IMR-90 (cell line): ENCODE results near the gene ZFHX3. TPM values are rescaled to one million over a fixed set of nuclear protein-coding genes. Genes with fewer than 3 reads are reported as not detected.
A peak's percentile ranks its signal among the peaks of the same experiment; 100 is the strongest.

Experiments used
- ATAC-seq: fragments of 200-7000 bp; cut with Tn5 transposase; 2 replicates; pipeline ENCODE4 v1.9.1; 2020; ENCODE audit warnings: low read depth, mild to moderate bottlenecking, moderate library complexity
- BruUV-seq: library from RNA; stranded (reverse); fragments of 400-500 nt; replicated peaks from 2 replicates; lab custom pipeline; 2021; lab: Mats Ljungman, UMichigan
- CTCF ChIA-PET: fragments of 300-600 bp; formaldehyde crosslinking; extraction: SDS; loops from one replicate; lab custom pipeline; 2021; ENCODE audit warnings: antibody characterized with exemption; lab: Yijun Ruan, JAX
- POLR2A ChIA-PET: fragments of 300-600 bp; sonication (Branson Sonifier 250); formaldehyde crosslinking; loops from one replicate; lab custom pipeline; 2022; ENCODE audit warnings: antibody characterized with exemption; ENCODE audit not compliant: unreplicated experiment; lab: Charles Lee
- DNase-seq: peaks from one replicate; pipeline ENCODE4 v3.0.0; 2013
- H2AFZ ChIP-seq: replicated peaks from 2 replicates; pipeline ENCODE3; 2013; ENCODE audit warnings: low read length, mild to moderate bottlenecking; ENCODE audit not compliant: poor library complexity
- H2AK5ac ChIP-seq: 2 replicates; pipeline ENCODE4 v1.6.1; 2013; ENCODE audit warnings: low read depth, low read length, inconsistent platforms
- H2AK9ac ChIP-seq: replicated peaks from 2 replicates; pipeline ENCODE3; 2013; ENCODE audit warnings: mild to moderate bottlenecking, low read depth, low read length, moderate library complexity; ENCODE audit not compliant: poor library complexity
- H2BK120ac ChIP-seq: 2 replicates; pipeline ENCODE4 v1.6.1; 2013; ENCODE audit warnings: low read depth, low read length, inconsistent platforms
- H2BK15ac ChIP-seq: 3 replicates; pipeline ENCODE4 v1.6.1; 2013; ENCODE audit warnings: low read depth, low read length, inconsistent platforms
- H2BK20ac ChIP-seq: 2 replicates; pipeline ENCODE4 v1.6.1; 2013; ENCODE audit warnings: low read depth, mild to moderate bottlenecking, inconsistent platforms, low read length, moderate library complexity
- H2BK5ac ChIP-seq: 2 replicates; pipeline ENCODE4 v1.6.1; 2013; ENCODE audit warnings: mild to moderate bottlenecking, low read depth, low read length, inconsistent platforms; ENCODE audit not compliant: poor library complexity, severe bottlenecking
- H3K14ac ChIP-seq: replicated peaks from 2 replicates; pipeline ENCODE4 v1.6.1; 2013; ENCODE audit warnings: low read depth, low read length, inconsistent platforms
- H3K18ac ChIP-seq: 2 replicates; pipeline ENCODE4 v1.6.1; 2013; ENCODE audit warnings: low read depth, low read length, control low read depth
- H3K23ac ChIP-seq: 2 replicates; pipeline ENCODE4 v1.6.1; 2013; ENCODE audit warnings: low read depth, low read length, inconsistent platforms
- H3K27ac ChIP-seq: 2 replicates; pipeline ENCODE4 v1.5.1; 2013; ENCODE audit warnings: mild to moderate bottlenecking, control low read depth, low read length; ENCODE audit not compliant: insufficient read depth
- H3K27me3 ChIP-seq: 2 replicates; pipeline ENCODE4 v1.6.1; 2013; ENCODE audit warnings: low read length; ENCODE audit not compliant: control insufficient read depth, insufficient read depth
- H3K36me3 ChIP-seq: 2 replicates; pipeline ENCODE4 v1.6.1; 2013; ENCODE audit warnings: low read length, mixed read lengths; ENCODE audit not compliant: control insufficient read depth, insufficient read depth
- H3K4ac ChIP-seq: 2 replicates; pipeline ENCODE4 v1.6.1; 2013; ENCODE audit warnings: low read depth, low read length, inconsistent platforms
- H3K4me1 ChIP-seq: 2 replicates; pipeline ENCODE4 v1.6.1; 2013; ENCODE audit warnings: low read length, mixed read lengths; ENCODE audit not compliant: control insufficient read depth, insufficient read depth
- H3K4me2 ChIP-seq: 2 replicates; pipeline ENCODE4 v1.6.1; 2013; ENCODE audit warnings: low read depth, mild to moderate bottlenecking, control low read depth, low read length, moderate library complexity
- H3K4me3 ChIP-seq: 2 replicates; pipeline ENCODE4 v1.5.1; 2013; ENCODE audit warnings: low read depth, mild to moderate bottlenecking, control low read depth, low read length, moderate library complexity; ENCODE audit not compliant: insufficient read depth
- H3K56ac ChIP-seq: 2 replicates; pipeline ENCODE4 v1.6.1; 2013; ENCODE audit warnings: low read length, inconsistent platforms; ENCODE audit not compliant: insufficient read depth; ENCODE audit errors: extremely low read depth
- H3K79me1 ChIP-seq, 2 experiments: 2 replicates each; pipeline ENCODE4 v1.6.1; 2013; ENCODE audit warnings: low read length in 2 of 2, inconsistent platforms in 1 of 2, low read depth in 1 of 2
- H3K9ac ChIP-seq: 2 replicates; pipeline ENCODE4 v1.6.1; 2013; ENCODE audit warnings: low read depth, low read length, control low read depth
- H3K9me1 ChIP-seq: 2 replicates; pipeline ENCODE4 v1.6.1; 2013; ENCODE audit warnings: low read length, inconsistent platforms; ENCODE audit not compliant: insufficient read depth
- H3K9me3 ChIP-seq: 2 replicates; pipeline ENCODE4 v1.6.1; 2013; ENCODE audit warnings: low read length; ENCODE audit not compliant: control insufficient read depth, insufficient read depth
- H4K20me1 ChIP-seq: 2 replicates; pipeline ENCODE4 v1.6.1; 2013; ENCODE audit warnings: low read length, inconsistent platforms; ENCODE audit not compliant: insufficient read depth
- H4K5ac ChIP-seq: 2 replicates; pipeline ENCODE4 v1.6.1; 2013; ENCODE audit warnings: mild to moderate bottlenecking, low read depth, low read length, control low read depth
- H4K8ac ChIP-seq, 2 experiments: 2 replicates each; pipeline ENCODE4 v1.6.1; 2013; ENCODE audit warnings: low read depth in 2 of 2, low read length in 2 of 2, control low read depth in 1 of 2, inconsistent platforms in 1 of 2
- H4K91ac ChIP-seq: 2 replicates; pipeline ENCODE4 v1.6.1; 2013; ENCODE audit warnings: low read depth, low read length, inconsistent platforms; ENCODE audit not compliant: insufficient read depth
- BHLHE40 ChIP-seq: fragments of 150-350 bp; IDR thresholded peaks from 2 replicates; pipeline ENCODE4 v1.6.1; 2016; ENCODE audit warnings: mild to moderate bottlenecking, low read depth, low read length
- POLR2A ChIP-seq: IDR thresholded peaks from 2 replicates; pipeline ENCODE4 v1.6.1; 2012; ENCODE audit warnings: mild to moderate bottlenecking, low read depth, low read length
- WGBS, 2 experiments: methylation state at CpG; one replicate each; pipeline versions ENCODE4 v1.1.5 to v1.1.7; 2013; ENCODE audit warnings: missing lambda C conversion rate in 2 of 2; ENCODE audit not compliant: insufficient read length in 1 of 2; ENCODE audit errors: extremely low coverage in 2 of 2; 5-methylcytosine and 5-hydroxymethylcytosine counted together
- dilution Hi-C: fragments of 300-500 bp; cut with HindIII; formaldehyde crosslinking; loops from one replicate; pipeline ENCODE4 v1.14.3; 2018; ENCODE audit warnings: low sequenced_read_pairs; ENCODE audit not compliant: unreplicated experiment
- in situ Hi-C: fragments of 300-500 bp; cut with MboI; formaldehyde crosslinking; loops from 3 replicates; pipeline ENCODE4 v1.14.3; 2019; ENCODE audit warnings: low sequenced_read_pairs, inconsistent platforms, mixed read lengths
- intact Hi-C: fragments of 100-400 bp; cut with micrococcal nuclease; formaldehyde crosslinking; loops from 2 replicates; pipeline ENCODE4 v1.10.0; 2022
- polyA plus RNA-seq, 3 experiments: library from polyadenylated mRNA; depleted of rRNA; stranded (reverse); fragments of >200 nt; gene quantifications; 2 replicates each; pipeline ENCODE4 v1.2.3, GENCODE V29; 2012; ENCODE audit warnings: low replicate concordance in 1 of 3
- total RNA-seq: library from RNA; depleted of rRNA; stranded (reverse); fragments of >200 nt; gene quantifications from 2 replicates; pipeline ENCODE4 v1.2.3, GENCODE V29; 2012

ZFHX3 gene
- total and polyA plus RNA-seq, 2 of the 4 experiments (the other 2 are of a cell fraction) = 1.4 to 1.7 TPM

- Histone ChIP-seq H3K9me3 (no peaks in the 10 kb centered on the region), H2BK120ac (peak overlapping the region; percentile 69), H3K56ac (no peak overlapping the region), H2AK5ac (peak overlapping the region; percentile 89), H3K4me1 (peaks cover 18% of the 10 kb centered on the region), H3K4ac (peak overlapping the region; percentile 34), H3K23ac (0 out of 2 replicates have a peak overlapping the region, but pooled peaks have one; percentile 80), H4K8ac (peak overlapping the region; percentile 11 to 31; a peak in 2 of 4 replicates), H3K18ac (no peak overlapping the region), H3K4me2 (peak overlapping the region; percentile 71), H4K20me1 (peaks cover 64% of the 10 kb centered on the region), H4K91ac (peak overlapping the region; percentile 70), H3K27ac (peak overlapping the region; percentile 31), H3K36me3 (no peaks in the 10 kb centered on the region), H2AK9ac (peak overlapping the region; percentile 7), H3K27me3 (no peaks in the 10 kb centered on the region), H3K79me1 (peaks cover 40 to 93% of the 10 kb centered on the region in 2 experiments), H3K4me3 (no peak overlapping the region), H2BK5ac (peak overlapping the region; percentile 6), H3K9ac (no peak overlapping the region), H2AFZ (peak overlapping the region; percentile 68), H2BK20ac (peak overlapping the region; percentile 17), H4K5ac (no peak overlapping the region), H2BK15ac (peak overlapping the region; percentile 65; the same call in 2 of the 3 replicates), H3K9me1 (peaks cover 21% of the 10 kb centered on the region), H3K14ac (peak overlapping the region; percentile 41)
- 87% methylated on average over 4 of the region's 19 CpGs; no CpG with 5 or more reads in 1 of the 2 experiments for WGBS, 2 experiments
- intact Hi-C loops = no loop called here
- no peak for DNase-seq
- POLR2A ChIA-PET = no interaction called here
- ATAC-seq = no peak
- in situ Hi-C loops = no loop called here
- CTCF ChIA-PET = no interaction called here
- TF ChIP-seq POLR2A = 0 out of 2 replicates have a peak, but pooled peaks have one; percentile 22
- TF ChIP-seq BHLHE40 = no peak
- no TSS peak for BruUV-seq
- dilution Hi-C loops = no loop called here
Observed at GRCh38 chr16:73018821-73019456, 29.0 kb downstream of the ZFHX3 start.
